GM06990 (cell line): Measurements from ENCODE around the gene ITPR1.

ENCODE experiments used
- DNase-seq: peaks from one replicate; pipeline ENCODE4 v3.0.0-alpha.2; 2011; ENCODE audit not compliant: insufficient read length; ENCODE audit errors: extremely low read depth
- H3K27me3 ChIP-seq: replicated peaks from 2 replicates; pipeline ENCODE4 v1.6.0; 2011; ENCODE audit warnings: low read length; ENCODE audit not compliant: control insufficient read depth, insufficient read depth
- H3K36me3 ChIP-seq: 2 replicates; pipeline ENCODE4 v1.5.1; 2011; ENCODE audit warnings: low read length; ENCODE audit not compliant: control insufficient read depth, insufficient read depth
- H3K4me3 ChIP-seq: replicated peaks from 2 replicates; pipeline ENCODE4 v1.5.1; 2011; ENCODE audit warnings: low read depth, mild to moderate bottlenecking, control low read depth, low read length
- CTCF ChIP-seq: IDR thresholded peaks from 2 replicates; pipeline ENCODE4 v1.5.1; 2011; ENCODE audit warnings: low read length, control low read depth, mild to moderate bottlenecking, inconsistent platforms; ENCODE audit not compliant: insufficient read depth, poor library complexity, severe bottlenecking

Gene ITPR1

GRCh38 chr3:4573153-4573552 lies 80.0 kb downstream of the ITPR1 start:
- Histone ChIP-seq H3K4me3 (no peak overlapping the region), H3K36me3 (no peaks in the 10 kb centered on the region), H3K27me3 (no peaks in the 10 kb centered on the region)
- DNase-seq, result no peak
- no peak for TF ChIP-seq CTCF

GRCh38 chr3:4574426-4574965 lies 81.3 kb downstream of the ITPR1 start:
- no peak overlapping the region for H3K4me3 ChIP-seq
- H3K36me3 ChIP-seq, result no peaks in the 10 kb centered on the region
- no peak for DNase-seq
- H3K27me3 ChIP-seq, result no peaks in the 10 kb centered on the region
- no peak for TF ChIP-seq CTCF

- no peak for DNase-seq
- Histone ChIP-seq H3K27me3 (no peaks in the 10 kb centered on the region), H3K4me3 (no peak overlapping the region), H3K36me3 (no peaks in the 10 kb centered on the region)
- TF ChIP-seq CTCF, result no peak
Measured at GRCh38 chr3:4575381-4575780, 82.2 kb downstream of the ITPR1 start.

- TF ChIP-seq CTCF, result no peak
- H3K4me3 ChIP-seq, result no peak overlapping the region
- no peaks in the 10 kb centered on the region for H3K27me3 ChIP-seq
- no peaks in the 10 kb centered on the region for H3K36me3 ChIP-seq
- DNase-seq, result no peak
Measured at GRCh38 chr3:4577721-4578120, 84.6 kb downstream of the ITPR1 start.

- Histone ChIP-seq H3K27me3 (no peaks in the 10 kb centered on the region), H3K4me3 (no peak overlapping the region), H3K36me3 (no peaks in the 10 kb centered on the region)
- no peak for DNase-seq
- TF ChIP-seq CTCF, result no peak
Measured at GRCh38 chr3:4580346-4581123, 87.4 kb downstream of the ITPR1 start.
